IPS-NIHi7 (cell line): ENCODE data around the gene PRKAA1.

Experiments
- DNase-seq: peaks from one replicate; pipeline ENCODE4 v3.0.0; 2012; ENCODE audit warnings: mixed read lengths; ENCODE audit errors: extremely low spot score

Gene PRKAA1

GRCh38 chr5:40798012-40798800 lies at the start of gene PRKAA1:
Gene PRKAA1 (minus strand): TSS chr5:40798374. CDS start chr5:40798189, 185 bp downstream.
- peak; percentile 92 for DNase-seq

DNA sequence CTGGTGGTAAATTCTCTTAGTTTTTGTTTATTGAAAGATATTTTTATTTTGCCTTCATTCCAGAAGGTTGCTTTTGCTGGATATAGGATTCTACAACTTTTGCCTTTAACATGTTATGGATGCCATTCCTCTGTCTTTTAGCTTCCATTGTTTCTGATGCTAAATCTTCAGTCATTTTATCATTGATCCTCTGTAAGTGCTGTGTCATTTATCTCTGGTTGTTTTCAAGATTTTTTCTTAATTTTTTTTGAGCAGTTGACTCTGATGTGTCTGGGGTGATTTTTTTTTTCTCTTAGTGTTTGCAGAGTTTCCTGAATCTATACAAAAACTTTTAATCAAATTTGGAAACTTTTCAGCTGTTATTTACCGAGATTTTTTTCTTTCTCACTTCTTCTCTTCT lies 49.4 kb upstream of the PRKAA1 start:
- no peak for DNase-seq

DNA sequence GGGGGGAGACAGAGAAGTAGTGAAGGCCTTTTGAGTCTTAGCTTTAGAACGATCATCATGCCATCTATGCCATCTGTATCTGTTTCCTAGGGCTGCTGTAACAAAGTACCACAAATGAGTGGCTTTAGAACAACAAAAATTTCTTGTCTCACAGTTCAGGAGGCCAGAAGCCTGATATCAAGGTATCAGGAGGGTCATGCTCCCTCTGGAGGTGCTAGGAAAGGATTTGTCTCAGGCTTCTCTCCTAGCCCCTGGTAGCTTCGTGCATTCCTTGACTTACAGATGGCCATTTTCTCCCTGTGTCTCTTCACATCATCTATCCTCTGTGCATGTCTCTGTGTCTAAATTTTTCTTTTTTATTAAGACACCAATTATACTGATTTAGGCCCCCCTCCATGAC lies 48.2 kb upstream of the PRKAA1 start:
- DNase-seq, result no peak

- no peak for DNase-seq
Measured at GRCh38 chr5:40844565-40844964, 46.4 kb upstream of the PRKAA1 start.

DNA sequence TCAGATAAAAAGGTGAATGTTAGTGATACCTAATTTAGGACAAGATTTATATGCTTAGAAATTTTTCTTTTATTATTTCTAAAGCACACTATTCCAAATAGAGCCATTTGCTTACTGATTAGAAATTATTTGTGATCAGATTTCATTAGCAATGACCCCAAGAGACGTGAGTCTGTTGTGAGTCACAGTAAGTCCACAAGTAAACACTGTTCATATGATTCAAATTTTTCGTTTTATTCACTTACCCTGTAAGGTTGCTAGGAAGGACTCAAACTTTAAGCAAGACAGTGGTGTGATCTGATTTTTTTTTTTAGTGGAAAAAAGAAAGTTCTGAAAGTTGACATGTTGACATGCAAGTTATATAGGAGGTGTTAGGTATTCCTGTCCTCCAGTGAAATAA lies 44.2 kb upstream of the PRKAA1 start:
- no peak for DNase-seq

- DNase-seq, result no peak
Measured at GRCh38 chr5:40841068-40841805, 43.1 kb upstream of the PRKAA1 start, which contains the start of gene CARD6. Gene CARD6 (plus strand): TSS chr5:40841367. CDS start chr5:40841383, 16 bp downstream.

DNA sequence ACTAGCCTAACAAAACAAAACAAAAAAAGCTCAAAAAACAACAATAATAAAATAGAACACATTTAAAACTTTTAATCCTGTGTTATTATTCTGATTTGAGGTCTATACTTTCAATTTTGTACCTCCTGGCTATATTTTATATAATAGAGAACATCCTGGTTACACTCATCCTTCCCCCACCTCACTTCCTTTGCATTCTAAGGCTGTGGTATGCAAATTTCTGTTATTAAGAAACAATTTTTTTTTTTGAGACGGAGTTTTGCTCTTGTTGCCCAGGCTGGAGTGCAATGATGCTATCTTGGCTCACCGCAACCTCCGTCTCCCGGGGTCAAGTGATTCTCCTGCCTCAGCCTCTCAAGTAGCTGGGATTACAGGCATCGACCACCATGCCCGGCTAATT lies 39.9 kb upstream of the PRKAA1 start:
- DNase-seq, result no peak

DNA sequence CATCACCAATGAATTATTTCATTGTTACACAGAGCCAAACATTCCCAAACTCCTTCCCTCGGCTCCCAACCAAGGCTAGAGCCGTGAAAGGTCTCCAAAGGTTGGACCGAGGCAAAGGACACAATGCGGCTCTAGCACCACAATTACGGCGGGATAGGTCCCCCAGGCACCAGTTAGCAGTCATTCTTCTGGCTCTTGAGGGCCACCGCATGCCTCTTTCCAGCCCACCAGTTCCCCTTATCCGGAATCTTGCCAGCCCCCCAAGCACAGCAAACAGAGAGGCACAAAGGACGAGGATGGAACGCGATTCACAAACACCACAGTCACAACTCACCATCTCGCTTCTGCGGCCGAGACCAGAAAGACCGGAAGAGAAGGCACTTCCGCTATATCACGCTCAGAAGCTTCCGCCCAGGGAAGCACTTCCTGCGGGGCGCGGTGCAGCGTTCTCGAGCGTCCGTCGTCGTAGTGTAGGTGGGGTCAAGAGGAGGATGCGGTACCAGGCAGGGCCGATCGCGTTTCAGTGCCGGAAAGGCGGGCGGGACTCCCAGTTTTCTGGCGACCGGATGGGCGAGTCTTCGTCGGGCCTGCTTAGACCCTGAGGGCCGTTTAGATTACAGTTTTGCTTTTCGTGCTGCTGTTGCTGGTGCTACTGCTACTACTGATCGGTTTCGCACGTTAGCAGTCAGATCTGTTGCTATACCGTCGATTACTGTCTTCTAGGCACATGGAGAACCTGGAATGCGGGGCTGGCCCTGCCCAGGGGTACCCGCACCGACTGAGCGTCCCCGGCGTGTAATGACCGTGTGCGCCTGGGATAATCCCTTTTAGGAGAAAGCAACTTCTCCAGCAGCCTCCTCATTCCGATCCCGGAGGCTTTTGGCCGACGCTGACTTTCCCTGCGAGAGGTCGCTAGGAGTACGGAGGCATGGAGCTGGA lies 36.9 kb upstream of the PRKAA1 start, which contains the start of gene RPL37:
Gene RPL37, minus strand, starts transcription at position 374 of the 939 bp plus-strand sequence. Its CDS starts 37 bp downstream, at position 337.
- DNase-seq, result peak; percentile 96

GRCh38 chr5:40834391-40834848 lies 36.2 kb upstream of the PRKAA1 start:
- no peak for DNase-seq

- DNase-seq, result no peak
Measured at GRCh38 chr5:40833712-40834229, 35.6 kb upstream of the PRKAA1 start.

DNA sequence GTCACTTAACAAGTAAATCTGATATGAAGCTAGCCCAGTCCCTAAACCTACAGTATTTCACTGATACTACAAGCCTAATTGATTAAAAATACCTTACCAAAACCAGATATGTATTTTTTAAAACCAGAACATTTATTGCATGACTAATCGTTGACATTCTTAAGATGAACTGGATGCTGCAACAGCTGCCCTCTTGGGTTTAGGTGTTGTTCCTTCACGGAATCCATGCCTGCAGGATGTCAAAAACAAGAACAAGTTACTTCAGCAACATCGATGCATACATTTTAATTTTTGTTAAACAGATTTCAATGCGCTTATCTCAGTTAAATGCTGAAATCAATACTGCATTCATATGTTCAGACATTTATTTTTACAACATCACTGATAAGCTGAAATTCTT lies 34.2 kb upstream of the PRKAA1 start:
- no peak for DNase-seq

GRCh38 chr5:40831346-40832210 lies 33.4 kb upstream of the PRKAA1 start:
- DNase-seq, result no peak

DNA sequence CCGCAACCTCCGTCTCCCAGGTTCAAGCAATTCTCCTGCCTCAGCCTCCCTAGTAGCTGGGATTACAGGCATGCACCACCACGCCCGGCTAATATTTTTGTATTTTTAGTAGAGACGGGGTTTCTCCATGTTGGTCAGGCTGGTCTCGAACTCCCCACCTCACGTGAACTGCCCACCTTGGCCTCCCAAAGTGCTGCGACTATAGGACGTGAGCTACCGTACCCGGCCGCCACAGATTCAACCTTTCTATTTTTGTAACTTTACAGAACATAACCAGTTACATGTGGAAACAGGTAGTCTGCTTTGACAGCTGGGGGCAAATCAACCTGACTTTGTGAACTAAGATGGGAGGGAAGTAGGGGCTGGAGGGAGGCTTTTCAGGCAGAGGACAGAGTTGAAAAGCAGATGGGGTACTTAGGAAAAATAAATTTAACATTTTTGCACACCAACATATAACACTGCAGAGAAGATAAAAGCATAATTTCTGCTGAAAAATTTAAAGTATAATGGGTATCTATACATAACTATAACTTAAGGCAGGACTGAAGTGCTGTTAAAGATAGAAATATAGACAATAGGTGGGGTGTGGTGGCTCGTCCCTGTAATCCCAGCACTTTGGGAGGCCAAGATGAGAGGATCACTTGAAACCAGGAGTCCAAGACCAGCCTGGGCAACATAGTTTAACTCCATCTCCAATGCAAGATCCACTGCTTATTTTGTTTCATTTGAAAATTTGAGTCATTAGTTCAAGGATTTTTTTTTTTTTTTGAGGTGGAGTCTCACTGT lies 31.8 kb upstream of the PRKAA1 start:
- DNase-seq, result no peak

GRCh38 chr5:40828690-40829661 lies 30.8 kb upstream of the PRKAA1 start:
- no peak for DNase-seq

DNA sequence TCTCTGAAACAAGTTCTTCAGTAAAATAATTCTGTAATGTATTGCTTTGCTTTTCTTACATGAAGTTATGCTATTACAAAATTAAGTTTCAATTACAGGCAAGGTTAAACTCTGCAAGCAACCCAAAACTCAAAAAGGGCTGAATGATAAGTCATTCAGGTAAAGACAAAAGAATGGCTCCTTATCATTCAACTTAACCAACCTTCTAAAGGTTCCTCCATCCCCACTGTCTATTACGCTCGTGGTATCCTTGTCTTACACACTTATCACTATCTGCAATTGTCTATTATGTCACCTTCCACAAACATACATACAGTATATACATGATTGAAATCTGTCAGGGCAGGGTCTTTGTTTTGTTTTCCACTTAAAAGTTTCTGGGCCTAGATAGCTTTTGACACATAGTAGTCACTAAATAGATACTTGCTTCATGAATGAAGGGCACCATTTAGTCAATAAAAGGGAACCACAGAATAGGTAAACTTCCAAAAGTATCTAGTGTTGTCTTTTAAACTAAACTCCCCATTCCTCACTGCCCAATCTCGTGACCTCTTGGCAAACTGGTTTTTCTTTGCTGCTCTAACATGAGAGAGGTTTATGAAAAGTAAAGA lies 30.0 kb upstream of the PRKAA1 start:
- no peak for DNase-seq

- DNase-seq, result no peak
Measured at GRCh38 chr5:40827188-40827977, 29.2 kb upstream of the PRKAA1 start.
